K562 (cell line): ENCODE measurements around the gene NDP.

Source experiments
- MAFK ChIP-seq: IDR thresholded peaks from 2 replicates; pipeline ENCODE4 v1.6.1; 2011; ENCODE audit warnings: low read length, improper control_type of control experiment
- TF ChIP-seq, protein P1 (sequence below), 3 experiments: IDR thresholded peaks in 2 of 3; conservative IDR thresholded peaks in 1 of 3; 2 replicates each; pipeline ENCODE4 v1.5.1; 2011 to 2012; ENCODE audit warnings: low read length in 3 of 3, mild to moderate bottlenecking in 3 of 3, control low read depth in 2 of 3, improper control_type of control experiment in 1 of 3, inconsistent platforms in 1 of 3, low read depth in 1 of 3, mixed read lengths in 1 of 3, moderate library complexity in 1 of 3; ENCODE audit not compliant: insufficient read depth in 2 of 3
- TF ChIP-seq, protein P2 (sequence below): fragments of 250-450 bp; sonication (Bioruptor Pico); IDR thresholded peaks from 2 replicates; pipeline ENCODE4 v1.8.0; 2021; ENCODE audit warnings: mild to moderate bottlenecking, moderate library complexity

GRCh38 chrX:44016906-44017305 is 43.7 kb upstream of the NDP start:
- no peak for TF ChIP-seq MAFK
- TF ChIP-seq, protein P1, sequence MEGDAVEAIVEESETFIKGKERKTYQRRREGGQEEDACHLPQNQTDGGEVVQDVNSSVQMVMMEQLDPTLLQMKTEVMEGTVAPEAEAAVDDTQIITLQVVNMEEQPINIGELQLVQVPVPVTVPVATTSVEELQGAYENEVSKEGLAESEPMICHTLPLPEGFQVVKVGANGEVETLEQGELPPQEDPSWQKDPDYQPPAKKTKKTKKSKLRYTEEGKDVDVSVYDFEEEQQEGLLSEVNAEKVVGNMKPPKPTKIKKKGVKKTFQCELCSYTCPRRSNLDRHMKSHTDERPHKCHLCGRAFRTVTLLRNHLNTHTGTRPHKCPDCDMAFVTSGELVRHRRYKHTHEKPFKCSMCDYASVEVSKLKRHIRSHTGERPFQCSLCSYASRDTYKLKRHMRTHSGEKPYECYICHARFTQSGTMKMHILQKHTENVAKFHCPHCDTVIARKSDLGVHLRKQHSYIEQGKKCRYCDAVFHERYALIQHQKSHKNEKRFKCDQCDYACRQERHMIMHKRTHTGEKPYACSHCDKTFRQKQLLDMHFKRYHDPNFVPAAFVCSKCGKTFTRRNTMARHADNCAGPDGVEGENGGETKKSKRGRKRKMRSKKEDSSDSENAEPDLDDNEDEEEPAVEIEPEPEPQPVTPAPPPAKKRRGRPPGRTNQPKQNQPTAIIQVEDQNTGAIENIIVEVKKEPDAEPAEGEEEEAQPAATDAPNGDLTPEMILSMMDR (IDR thresholded peaks at IDR 0.05 in 2 of 3, conservative IDR thresholded peaks at IDR 0.05 in 1 of 3; ENCODE audit: insufficient read depth in 2 of 3, low read depth in 1 of 3, low read length in 3 of 3), result no peak
- TF ChIP-seq, protein P2, sequence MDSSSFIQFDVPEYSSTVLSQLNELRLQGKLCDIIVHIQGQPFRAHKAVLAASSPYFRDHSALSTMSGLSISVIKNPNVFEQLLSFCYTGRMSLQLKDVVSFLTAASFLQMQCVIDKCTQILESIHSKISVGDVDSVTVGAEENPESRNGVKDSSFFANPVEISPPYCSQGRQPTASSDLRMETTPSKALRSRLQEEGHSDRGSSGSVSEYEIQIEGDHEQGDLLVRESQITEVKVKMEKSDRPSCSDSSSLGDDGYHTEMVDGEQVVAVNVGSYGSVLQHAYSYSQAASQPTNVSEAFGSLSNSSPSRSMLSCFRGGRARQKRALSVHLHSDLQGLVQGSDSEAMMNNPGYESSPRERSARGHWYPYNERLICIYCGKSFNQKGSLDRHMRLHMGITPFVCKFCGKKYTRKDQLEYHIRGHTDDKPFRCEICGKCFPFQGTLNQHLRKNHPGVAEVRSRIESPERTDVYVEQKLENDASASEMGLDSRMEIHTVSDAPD (CRISPR knock-in tag), result no peak
